HG03457 (cell line): ENCODE measurements around the gene U2AF2.

Source experiments
- ATAC-seq: cut with Tn5 transposase; IDR thresholded peaks from one replicate; pipeline ENCODE4 v1.9.1; 2021; ENCODE audit warnings: moderate number of reproducible peaks; ENCODE audit not compliant: unreplicated experiment

The U2AF2 gene

DNA sequence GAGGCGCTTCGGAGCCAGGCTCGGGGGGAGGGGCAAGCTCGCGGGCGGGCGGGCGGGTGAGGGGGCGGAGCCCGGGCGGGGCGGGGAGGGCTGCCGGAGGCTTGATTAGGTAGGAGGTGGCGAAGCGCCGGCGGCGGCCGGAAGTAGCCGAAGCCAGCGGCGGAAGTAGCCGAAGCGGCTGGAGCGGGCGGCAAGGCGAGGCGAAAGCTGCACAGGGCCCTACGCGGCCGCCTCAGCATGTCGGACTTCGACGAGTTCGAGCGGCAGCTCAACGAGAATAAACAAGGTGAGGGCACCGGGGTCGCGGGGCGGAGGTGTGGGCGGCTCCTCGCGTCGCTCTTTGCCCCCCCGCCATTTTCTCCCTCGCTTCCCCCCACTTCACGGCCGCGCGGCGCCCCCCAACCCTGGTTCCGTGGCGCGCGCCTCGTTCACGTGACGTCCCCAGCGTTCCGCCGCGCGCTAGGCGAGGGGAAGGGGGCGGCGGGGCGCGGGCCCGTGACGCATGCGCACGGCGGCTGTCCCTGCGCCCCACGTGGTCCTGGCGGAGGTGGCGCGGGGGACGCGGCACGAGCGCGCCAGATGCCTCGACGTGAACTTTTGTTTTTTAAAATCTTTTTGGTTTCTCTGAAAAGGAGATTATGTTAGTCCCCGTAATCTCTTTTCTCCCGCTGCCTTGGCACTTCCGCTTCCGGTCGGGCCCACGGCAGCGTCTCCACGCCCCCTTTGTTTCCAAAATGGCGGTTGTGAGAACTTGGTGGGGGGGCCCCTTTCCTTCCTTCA is at the start of gene U2AF2:
Gene U2AF2, plus strand, starts transcription at position 168 of the 780 bp plus-strand sequence. Its CDS starts 70 bp downstream, at position 238.
- peak; percentile 23 for ATAC-seq

DNA sequence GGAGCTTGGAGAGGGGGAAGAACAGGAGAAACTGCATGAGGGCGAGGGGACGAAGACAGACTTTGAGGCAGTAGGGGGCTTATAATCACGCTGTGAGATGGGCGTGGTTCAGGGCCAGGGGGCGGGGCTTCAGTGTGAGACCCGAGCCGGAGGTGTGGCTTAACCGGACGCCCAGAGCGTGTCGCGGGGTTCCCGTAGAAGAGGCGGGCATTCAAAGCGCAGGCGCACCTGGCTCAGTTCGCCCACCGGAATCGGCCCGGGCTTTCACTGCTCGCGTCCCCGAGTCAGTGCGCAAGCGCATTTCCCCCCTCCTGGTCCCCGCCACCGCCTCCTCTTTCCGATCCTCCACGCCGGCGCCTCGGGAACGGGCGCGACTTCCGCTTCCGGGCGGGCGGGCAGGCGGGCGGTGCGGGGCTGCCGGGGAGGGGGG is 49.6 kb upstream of the U2AF2 start:
- ATAC-seq: peak; percentile 41

DNA sequence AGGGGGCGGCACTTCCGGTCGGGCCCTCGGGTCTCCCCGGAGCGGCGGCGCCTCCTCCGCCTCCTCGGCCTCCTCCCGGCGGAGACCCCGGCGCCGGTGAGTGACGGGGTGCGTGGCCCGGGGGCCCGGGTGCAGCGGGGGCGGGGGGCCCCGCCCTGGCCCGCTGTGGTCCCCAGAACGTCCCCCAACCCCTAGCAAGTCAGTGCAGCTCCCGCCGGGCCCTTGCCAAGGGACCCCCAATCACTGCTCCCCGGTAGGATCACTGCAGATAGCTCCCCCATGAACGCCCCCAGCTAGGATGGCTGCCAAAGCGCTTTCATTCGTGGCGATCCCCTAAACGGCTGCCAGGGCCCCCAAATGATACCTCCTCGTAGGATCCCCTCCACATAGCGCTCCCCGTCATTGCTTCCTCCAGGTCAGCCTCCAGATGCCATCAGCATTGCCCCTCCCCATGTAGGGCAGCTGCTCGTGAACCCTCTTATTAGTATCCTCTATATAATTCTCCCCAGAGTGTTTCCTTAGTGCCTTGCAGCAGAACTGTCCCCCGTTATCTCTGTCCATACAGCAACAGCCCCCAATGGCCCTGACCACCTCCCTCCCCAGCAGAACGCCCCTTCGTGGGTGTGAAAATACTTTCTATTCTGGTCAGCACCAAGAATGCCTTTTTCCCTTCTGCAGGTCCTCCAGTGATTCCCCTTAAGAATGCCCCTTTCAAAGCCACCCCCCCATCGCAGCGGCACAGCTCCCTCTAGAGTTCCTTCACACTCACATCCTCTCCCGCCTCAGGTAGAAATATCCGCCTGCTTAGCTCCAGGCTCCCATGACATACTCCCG is 49.0 kb upstream of the U2AF2 start, which contains the start of gene ZNF865:
Gene ZNF865, plus strand, starts transcription at position 11 of the 834 bp plus-strand sequence. CDS start 7,972 bp downstream, outside the sequence.
- no peak for ATAC-seq

DNA sequence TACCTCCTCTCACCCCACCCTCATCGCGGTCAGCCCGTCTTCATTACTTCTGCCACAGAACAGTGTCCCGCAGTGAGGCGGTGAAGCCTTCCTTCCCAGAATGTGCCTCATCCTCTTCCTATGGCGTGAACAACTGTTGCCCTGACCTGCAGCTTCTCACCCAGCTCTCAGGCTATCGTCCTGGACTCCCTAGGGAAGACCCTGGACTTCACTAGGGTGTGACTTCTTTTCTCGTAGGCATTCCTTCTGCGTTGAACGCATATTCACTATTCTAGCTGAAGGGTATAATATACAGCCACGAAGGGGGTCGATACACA is 48.4 kb upstream of the U2AF2 start:
- no peak for ATAC-seq

DNA sequence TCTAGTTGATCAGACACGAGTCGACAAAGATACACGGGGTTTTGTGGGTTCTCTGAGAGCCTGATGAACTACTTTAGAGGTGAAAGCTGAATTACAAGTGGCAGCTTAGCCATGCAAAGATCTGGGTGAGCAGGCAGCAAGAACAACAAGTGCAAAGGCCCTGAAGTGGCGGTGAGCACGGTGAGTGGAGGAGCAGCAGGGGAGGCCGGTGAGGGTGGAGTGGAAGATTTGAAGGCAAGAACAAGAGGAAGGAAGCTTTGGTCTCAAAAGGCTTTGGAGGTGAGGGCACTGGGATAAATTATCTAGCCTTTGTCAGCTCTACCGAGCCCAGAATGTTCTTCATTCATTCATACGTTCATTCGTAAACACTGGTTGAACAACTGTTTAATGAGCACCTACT is 48.0 kb upstream of the U2AF2 start:
- no peak for ATAC-seq

DNA sequence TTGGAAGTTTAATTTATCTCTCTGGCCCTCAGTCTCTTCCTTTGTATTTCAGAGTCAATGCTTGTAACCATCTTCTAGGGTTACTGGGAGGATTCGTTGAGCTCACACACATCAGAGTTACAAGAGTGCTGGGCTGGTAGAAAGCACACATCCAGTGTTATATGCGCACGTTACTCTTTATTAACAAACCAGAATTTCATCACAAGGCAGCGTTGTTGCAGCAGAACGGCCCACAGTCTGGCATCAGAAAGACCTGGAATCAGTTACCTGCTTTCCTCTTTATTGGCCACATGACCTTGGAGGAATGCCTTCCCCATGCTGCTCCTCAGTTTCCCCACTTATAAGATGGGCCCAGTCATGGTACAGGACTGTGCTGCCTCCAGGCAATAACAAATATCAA is 45.5 kb upstream of the U2AF2 start:
- no peak for ATAC-seq

DNA sequence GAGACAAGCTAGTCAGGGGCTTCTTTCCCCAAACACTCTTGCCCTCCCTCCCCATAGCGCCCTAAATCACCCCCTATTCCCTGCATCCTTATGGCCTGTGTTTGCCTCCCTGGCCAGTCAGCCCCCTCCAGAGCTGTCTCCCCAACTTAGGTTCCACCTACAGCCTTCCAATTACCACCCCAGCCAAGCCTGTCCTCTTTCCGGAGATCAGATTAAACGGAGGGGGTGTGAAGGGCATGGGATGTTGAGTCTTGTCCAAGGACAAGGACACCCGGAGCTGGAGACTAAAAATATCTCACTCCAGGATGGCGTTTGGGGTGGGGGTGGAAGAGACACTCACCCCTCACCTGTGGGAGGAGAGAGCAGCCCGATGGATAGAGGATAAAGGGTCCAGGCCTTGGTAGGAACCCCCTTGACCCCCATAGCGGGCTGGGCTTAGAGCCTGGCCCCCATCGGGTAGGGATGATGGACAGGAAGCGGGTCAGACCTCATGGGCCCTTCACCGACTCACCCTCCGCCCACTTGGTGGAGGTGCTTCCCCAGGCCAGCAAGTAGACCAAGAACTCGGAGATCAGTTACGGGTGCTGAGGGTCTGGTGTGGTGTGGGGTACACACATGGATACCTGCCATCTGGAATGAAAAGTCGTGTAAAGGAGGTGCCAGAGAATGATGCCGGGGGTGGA is 43.4 kb upstream of the U2AF2 start:
- ATAC-seq: no peak

DNA sequence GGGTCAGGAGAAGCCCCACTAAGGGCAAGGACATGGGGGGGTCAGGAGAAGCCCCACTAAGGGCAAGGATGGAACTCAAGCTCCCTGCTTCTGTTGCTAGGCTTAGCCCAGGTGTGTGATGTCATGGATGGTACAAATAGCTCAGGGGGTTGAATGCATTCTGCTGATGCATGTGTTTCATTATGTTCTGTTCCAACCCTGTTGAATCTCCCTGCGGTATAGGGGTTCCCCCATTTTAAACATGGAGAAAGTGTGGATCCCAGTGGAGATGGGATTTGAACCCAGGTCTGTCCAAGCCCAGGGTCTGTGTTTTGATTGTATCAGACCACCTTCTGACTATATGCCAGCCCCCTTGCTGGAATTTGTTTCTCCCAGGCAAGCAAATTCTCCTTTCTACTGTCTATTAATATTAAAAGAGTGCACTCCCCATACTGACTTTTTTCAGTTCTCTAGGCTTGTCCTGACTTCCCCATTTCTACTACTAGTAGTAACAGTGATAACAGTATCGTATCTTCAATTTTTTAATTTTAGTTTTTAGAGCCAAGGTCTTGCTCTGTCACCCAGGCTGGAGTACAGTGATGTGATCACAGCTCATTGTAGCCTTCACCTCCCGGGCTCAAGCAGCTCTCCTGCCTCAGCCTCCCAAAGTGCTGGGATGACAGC is 42.7 kb upstream of the U2AF2 start:
- no peak for ATAC-seq

DNA sequence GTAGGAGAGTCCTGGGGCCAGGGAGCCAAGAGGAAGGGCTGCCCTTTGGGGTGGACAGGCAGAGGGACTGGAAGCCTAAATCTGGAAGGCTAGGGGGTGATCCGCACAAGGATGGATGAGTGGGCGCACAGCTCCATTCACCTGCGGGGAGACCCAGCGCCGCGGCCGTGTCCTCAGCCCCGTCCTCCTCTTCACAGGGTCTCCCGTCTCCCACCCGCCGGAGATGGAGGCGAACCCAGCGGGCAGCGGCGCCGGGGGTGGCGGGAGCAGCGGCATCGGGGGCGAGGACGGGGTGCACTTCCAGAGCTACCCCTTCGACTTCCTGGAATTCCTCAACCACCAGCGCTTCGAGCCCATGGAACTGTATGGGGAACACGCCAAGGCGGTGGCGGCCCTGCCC is 41.4 kb upstream of the U2AF2 start:
- ATAC-seq: no peak

DNA sequence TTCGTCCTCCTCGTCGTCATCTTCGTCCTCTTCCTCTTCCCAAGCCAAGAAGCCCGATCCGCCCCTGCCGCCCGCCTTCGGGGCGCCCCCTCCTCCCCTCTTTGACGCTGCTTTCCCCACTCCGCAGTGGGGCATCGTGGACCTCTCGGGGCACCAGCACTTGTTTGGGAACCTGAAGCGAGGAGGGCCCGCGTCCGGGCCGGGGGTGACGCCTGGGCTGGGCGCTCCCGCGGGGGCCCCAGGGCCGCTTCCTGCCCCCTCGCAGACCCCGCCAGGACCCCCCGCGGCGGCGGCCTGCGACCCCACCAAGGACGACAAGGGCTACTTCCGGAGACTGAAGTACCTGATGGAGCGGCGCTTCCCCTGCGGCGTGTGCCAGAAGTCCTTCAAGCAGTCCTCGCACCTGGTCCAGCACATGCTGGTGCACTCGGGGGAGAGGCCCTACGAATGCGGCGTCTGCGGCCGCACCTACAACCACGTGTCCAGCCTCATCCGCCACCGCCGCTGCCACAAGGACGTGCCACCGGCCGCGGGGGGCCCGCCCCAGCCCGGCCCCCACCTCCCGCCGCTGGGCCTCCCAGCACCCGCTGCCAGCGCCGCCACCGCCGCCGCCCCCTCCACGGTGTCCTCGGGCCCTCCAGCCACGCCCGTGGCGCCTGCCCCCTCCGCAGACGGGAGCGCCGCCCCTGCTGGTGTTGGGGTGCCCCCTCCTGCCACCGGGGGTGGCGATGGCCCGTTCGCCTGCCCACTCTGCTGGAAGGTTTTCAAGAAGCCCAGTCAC is 40.7 kb upstream of the U2AF2 start:
- no peak for ATAC-seq

DNA sequence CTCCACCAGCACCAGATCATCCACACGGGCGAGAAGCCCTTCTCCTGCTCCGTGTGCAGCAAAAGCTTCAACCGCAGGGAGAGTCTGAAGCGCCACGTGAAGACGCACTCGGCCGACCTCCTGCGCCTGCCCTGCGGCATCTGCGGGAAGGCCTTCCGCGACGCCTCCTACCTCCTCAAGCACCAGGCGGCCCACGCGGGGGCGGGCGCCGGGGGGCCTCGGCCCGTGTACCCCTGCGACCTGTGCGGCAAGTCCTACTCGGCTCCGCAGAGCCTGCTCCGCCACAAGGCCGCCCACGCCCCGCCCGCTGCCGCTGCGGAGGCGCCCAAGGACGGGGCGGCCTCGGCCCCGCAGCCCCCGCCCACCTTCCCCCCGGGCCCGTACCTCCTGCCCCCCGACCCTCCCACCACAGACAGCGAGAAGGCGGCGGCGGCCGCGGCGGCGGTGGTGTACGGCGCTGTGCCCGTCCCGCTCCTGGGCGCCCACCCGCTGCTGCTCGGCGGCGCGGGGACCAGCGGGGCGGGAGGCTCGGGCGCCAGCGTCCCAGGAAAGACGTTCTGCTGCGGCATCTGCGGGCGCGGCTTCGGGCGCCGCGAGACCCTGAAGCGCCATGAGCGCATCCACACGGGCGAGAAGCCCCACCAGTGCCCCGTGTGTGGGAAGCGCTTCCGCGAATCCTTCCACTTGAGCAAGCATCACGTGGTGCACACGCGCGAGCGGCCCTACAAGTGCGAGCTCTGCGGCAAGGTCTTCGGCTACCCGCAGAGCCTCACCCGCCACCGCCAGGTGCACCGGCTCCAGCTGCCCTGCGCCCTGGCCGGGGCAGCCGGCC is 39.9 kb upstream of the U2AF2 start:
- no peak for ATAC-seq

DNA sequence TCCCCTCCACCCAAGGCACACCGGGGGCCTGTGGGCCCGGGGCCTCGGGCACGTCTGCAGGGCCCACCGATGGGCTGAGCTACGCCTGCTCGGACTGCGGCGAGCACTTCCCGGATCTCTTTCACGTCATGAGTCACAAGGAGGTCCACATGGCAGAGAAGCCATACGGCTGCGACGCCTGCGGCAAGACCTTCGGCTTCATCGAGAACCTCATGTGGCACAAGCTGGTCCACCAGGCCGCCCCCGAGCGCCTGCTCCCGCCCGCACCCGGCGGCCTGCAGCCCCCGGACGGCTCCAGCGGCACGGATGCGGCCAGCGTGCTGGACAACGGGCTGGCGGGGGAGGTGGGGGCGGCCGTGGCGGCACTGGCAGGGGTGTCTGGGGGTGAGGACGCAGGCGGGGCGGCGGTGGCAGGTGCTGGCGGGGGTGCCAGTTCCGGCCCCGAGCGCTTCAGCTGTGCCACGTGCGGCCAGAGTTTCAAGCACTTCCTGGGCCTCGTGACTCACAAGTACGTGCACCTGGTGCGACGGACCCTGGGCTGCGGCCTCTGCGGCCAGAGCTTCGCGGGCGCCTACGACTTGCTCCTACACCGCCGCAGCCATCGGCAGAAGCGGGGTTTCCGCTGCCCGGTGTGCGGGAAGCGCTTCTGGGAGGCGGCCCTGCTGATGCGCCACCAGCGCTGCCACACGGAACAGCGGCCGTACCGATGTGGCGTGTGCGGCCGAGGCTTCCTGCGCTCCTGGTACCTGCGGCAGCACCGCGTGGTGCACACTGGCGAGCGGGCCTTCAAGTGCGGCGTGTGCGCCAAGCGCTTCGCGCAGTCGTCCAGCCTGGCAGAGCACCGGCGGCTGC is 39.1 kb upstream of the U2AF2 start:
- no peak for ATAC-seq

DNA sequence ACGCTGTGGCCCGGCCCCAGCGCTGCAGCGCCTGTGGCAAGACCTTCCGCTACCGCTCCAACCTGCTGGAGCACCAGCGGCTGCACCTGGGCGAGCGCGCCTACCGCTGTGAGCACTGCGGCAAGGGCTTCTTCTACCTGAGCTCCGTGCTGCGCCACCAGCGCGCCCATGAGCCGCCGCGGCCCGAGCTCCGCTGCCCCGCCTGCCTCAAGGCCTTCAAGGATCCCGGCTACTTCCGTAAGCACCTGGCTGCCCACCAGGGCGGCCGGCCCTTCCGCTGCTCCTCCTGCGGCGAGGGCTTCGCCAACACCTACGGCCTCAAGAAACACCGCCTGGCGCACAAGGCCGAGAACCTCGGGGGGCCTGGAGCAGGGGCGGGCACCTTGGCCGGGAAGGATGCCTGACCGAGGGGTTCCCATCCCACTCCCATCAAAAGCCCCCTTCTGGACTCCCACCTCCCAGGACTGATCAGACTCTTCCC is 38.4 kb upstream of the U2AF2 start:
- ATAC-seq: no peak

DNA sequence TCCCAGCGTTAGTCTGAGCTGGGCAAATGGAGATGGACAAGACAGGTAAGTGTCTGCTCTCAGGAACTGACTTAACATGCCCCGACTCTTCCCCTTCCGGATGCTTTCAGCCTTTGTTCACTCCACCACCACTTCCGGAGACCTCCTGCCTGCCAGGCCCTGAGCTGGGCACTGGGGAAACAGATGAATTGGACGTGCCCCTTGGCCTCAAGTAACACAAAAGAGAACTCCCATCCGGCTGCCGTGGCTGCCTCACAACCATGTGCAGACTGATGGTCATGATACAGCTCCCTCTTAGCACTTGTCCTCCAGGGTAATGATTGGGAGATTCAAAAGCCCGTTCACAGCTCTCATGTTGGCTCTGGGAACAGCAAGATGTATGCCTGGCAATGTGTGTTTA is 37.4 kb upstream of the U2AF2 start:
- ATAC-seq: no peak

DNA sequence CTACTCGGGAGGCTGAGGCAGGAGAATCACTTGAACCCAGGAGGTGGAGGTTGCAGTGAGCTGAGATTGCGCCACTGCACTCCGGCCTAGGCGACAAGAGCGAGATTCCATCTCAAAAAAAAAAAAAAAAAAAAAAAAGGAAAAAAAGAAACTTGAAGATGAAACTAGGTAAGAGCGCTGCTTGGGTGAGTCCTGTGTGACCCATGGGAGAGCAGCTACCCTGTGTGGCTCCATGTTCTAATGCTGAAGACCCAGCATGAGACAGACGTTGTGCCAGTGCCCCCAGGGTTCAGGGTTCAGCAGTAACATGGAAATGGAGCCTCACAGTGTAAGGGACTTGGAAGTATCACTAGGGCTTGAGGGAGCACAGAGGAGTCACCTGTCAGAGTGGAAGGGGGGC is 36.4 kb upstream of the U2AF2 start:
- ATAC-seq: no peak

DNA sequence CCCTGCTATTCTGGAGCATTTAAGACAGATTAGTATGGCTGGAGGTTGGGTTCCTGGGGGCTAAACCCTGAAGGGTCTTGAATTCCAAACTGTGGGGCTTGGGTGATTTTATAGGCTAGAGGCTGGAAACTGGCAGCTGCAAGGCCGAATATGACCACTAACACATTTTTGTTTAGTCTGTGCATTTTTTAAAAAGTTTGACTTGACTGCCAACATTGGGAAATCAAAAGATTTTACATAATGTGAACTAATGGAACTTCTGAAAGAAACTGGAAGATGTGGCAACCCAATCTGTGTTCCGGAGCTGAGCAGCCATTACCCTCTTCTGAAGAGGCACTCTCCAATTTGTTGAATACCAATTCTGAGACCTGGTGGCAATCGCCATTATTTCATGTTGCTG is 35.5 kb upstream of the U2AF2 start:
- ATAC-seq: no peak

DNA sequence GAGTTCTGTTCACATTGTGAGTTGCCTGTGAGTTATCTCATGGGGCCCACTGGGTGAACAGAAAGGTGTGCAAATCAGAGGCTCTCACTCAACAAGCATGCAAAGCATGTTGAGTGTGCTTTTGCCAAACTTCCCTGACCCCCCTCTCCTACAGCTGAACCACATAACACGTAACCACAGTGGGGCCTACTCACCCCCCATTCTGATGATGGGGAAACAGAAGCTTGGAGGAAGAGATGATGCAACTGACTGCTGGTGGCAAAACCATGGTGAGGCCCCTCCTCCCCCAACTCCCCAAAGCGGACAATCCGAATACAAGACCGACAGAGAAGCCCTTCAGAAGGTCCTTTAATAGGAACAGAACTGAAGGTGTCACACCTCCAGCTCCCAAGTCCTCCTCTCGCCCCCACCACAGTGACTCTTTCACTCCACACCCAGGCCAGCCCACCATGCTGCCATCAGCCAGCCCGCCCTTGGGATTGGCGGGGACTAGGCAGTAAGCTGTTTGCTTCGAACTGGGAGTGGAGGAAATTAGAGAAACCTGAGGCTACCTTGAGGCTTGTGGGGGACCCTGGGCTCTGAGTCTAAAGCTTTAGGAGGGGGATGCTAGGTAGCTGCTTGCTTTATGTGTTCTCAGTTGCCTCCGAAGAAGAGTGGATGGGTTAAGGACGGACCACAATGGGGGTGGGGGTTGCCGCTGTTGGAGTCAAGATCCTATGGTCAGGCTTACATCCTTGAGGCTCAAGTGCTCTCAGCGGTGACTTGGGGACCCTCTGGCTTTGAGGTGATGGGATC is 34.2 kb upstream of the U2AF2 start:
- ATAC-seq: no peak
